Measurements from ENCODE around the gene TSR3.
"Not testable (repeated sequence)": the region's sequence is repeated elsewhere in the genome, so short reads cannot be mapped to it uniquely, and the experiment has no call there.

Gene TSR3

DNA sequence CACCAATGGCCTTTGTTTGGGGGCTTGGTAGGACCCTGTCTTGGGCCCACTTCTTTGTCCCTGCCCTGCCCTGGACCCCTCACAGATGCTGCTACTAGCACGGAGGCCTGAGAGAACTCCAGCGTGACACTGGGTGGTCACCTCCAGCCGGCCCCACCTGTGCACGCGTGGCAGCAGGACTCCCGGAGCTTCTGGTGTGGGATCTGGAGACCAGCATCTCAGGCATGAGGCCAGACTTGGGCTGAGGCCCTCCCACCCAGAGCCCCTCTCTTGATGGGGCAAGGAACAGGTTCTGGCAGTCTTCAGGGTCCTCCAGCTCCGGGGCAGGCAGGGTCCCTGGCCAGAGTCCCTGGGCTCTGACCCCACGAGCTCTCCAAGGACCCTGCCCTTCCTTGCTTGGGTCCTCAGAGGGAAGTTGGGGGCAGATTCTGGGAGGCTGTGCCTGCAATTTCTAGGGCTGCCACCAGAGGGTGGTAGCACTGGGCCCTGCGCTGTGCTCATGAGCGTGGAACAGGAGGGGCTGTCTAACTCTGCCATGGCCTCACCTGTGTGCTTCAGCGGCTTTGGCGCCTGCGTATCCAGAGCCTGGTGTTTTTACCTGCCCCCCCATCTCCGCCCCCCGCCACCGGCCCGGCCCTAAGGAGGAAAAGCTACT lies 21.3 kb downstream of the TSR3 start:
- TF ChIP-seq, protein P1, sequence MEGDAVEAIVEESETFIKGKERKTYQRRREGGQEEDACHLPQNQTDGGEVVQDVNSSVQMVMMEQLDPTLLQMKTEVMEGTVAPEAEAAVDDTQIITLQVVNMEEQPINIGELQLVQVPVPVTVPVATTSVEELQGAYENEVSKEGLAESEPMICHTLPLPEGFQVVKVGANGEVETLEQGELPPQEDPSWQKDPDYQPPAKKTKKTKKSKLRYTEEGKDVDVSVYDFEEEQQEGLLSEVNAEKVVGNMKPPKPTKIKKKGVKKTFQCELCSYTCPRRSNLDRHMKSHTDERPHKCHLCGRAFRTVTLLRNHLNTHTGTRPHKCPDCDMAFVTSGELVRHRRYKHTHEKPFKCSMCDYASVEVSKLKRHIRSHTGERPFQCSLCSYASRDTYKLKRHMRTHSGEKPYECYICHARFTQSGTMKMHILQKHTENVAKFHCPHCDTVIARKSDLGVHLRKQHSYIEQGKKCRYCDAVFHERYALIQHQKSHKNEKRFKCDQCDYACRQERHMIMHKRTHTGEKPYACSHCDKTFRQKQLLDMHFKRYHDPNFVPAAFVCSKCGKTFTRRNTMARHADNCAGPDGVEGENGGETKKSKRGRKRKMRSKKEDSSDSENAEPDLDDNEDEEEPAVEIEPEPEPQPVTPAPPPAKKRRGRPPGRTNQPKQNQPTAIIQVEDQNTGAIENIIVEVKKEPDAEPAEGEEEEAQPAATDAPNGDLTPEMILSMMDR (IDR thresholded peaks at IDR 0.05; ENCODE audit: insufficient read depth, low read length, missing control alignments) = peak; percentile 25
- CTCF ChIA-PET = interaction anchor here (1.2 kb wide), 1 partner anchor 7 kb away, joined by 3 read pairs; no protein-coding TSS in a partner anchor
- H3K4me3 ChIP-seq (ENCODE audit: low read depth, low read length) = no peak overlapping the region
- no peak for DNase-seq (ENCODE audit: low read depth, low spot score)
- POLR2A ChIA-PET = interaction anchor here (0.5 kb wide), 1 partner anchor 33 kb away, joined by 3 read pairs; no protein-coding TSS in a partner anchor

GRCh38 chr16:1328961-1329360 lies 22.7 kb downstream of the TSR3 start:
- CTCF ChIA-PET = interaction anchor here (1.2 kb wide), 1 partner anchor 9 kb away, joined by 3 read pairs; no protein-coding TSS in a partner anchor
- POLR2A ChIA-PET; H3K4me3 ChIP-seq (ENCODE audit: low read depth, low read length); DNase-seq (ENCODE audit: low read depth, low spot score): not testable (repeated sequence)

- CTCF ChIA-PET; H3K4me3 ChIP-seq (ENCODE audit: low read depth, low read length); POLR2A ChIA-PET; DNase-seq (ENCODE audit: low read depth, low spot score): not testable (repeated sequence)
Observed at GRCh38 chr16:1328136-1328535, 23.5 kb downstream of the TSR3 start.

GRCh38 chr16:1327619-1327947 lies 24.1 kb downstream of the TSR3 start:
- H3K4me3 ChIP-seq (ENCODE audit: low read depth, low read length) = no peak overlapping the region
- CTCF ChIA-PET = no interaction called here
- POLR2A ChIA-PET = interaction anchor here (0.6 kb wide), 1 partner anchor 14 kb away, joined by 3 read pairs; no protein-coding TSS in a partner anchor
- DNase-seq (ENCODE audit: low read depth, low spot score) = no peak
- TF ChIP-seq, protein P1 (IDR thresholded peaks at IDR 0.05; ENCODE audit: insufficient read depth, low read length, missing control alignments) = no peak

DNA sequence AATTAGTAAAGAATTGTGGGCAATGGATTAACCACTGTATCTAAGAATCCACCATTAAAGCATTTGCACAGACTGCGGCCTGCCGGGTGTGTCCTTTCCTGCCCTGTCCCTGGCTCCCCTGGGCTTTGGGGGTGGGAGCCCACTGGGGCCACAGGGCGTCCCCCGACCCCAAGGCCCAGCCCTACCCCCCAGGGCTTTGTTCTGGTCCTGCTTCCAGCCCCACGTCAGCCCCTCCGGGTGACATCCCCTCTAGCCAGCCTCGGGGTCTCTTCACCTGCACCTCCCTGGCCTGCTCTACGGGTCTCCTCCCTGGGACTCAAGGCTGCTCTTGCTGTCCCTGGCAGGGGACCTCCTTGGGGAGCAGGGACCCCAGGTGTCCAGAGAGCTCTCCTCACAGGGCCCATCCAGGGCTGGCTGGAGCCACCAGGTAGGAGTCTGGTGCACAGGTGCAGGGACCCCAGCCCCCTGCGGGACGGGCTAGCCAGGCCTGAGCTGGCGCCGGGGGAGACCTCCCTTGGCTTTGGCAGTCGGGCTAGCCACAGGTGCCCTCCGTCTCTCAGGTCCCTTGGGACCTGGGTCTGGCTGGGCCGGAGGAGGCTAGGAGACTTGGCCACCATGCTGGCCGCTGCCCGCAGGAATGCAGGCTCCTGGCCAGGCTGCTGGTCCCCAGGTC lies 24.6 kb downstream of the TSR3 start:
- ChIA-PET CTCF (interaction anchor here (0.9 kb wide), 1 partner anchor 9 kb away, joined by 3 read pairs; no protein-coding TSS in a partner anchor), POLR2A (interaction anchor here (0.6 to 0.7 kb wide), 2 partner anchors 8 to 14 kb away, joined by 3 read pairs; no protein-coding TSS in a partner anchor)
- TF ChIP-seq, protein P1 (IDR thresholded peaks at IDR 0.05; ENCODE audit: insufficient read depth, low read length, missing control alignments) = no peak
- DNase-seq (ENCODE audit: low read depth, low spot score) = no peak
- H3K4me3 ChIP-seq (ENCODE audit: low read depth, low read length) = no peak overlapping the region

- no peak overlapping the region for H3K4me3 ChIP-seq (ENCODE audit: low read depth, low read length)
- CTCF ChIA-PET = interaction anchor here (0.9 kb wide), 1 partner anchor 8 kb away, joined by 3 read pairs; no protein-coding TSS in a partner anchor
- POLR2A ChIA-PET = interaction anchor here (0.7 kb wide), 1 partner anchor 9 kb away, joined by 3 read pairs; no protein-coding TSS in a partner anchor
Observed at GRCh38 chr16:1326391-1326790, 25.3 kb downstream of the TSR3 start.

More at GRCh38 chr16:1326391-1326790, 25.3 kb downstream of the TSR3 start:
- no peak for DNase-seq (ENCODE audit: low read depth, low spot score)
- TF ChIP-seq, protein P1 (IDR thresholded peaks at IDR 0.05; ENCODE audit: insufficient read depth, low read length, missing control alignments) = no peak

Data from AG04449 (cell line).